ENCODE measurements around the gene PSMD2. TPM values are rescaled to one million over a fixed set of nuclear protein-coding genes. Genes with fewer than 3 reads are reported as not detected.

The PSMD2 gene
- total RNA-seq, 4 donors from 2014 or later = 63.6 to 234 (median 195) TPM

- Histone ChIP-seq H3K9me3 (no peaks in the 10 kb centered on the region), H3K27ac (no peak overlapping the region), H3K4me1 (peaks cover 11 to 21% (median 19%) of the 10 kb centered on the region in 4 donors), H3K27me3 (no peaks in the 10 kb centered on the region), H3K4me3 (no peak overlapping the region), H3K36me3 (peaks cover 1 to 81% (median 47%) of the 10 kb centered on the region in 4 donors)
- no peak for DNase-seq
- intact Hi-C loops (cut with DNase I; ENCODE audit: low total_unique reads) = no loop called here
- WGBS, 2 donors (ENCODE audit: low coverage in 1 of 2) = 95 to 100% methylated on average over 2 to 8 of the region's 8 CpGs
- in situ Hi-C loops (cut with MboI; ENCODE audit: low pct_ligation_motif_present in 1 of 4, low pct_unique_long_range_greater_than_20kb in 1 of 4, low sequenced_read_pairs in 3 of 4) = no loop called here
- no peak for TF ChIP-seq POLR2A (IDR thresholded peaks at IDR 0.05)
- TF ChIP-seq POLR2AphosphoS5 (IDR thresholded peaks at IDR 0.05) = no peak
- TF ChIP-seq CTCF (IDR thresholded peaks at IDR 0.05) = no peak
- TF ChIP-seq EP300 (IDR thresholded peaks at IDR 0.05; ENCODE audit: low read depth) = no peak
Measured at GRCh38 chr3:184323696-184324095, 24.7 kb downstream of the PSMD2 start.

- H3K4me1 ChIP-seq = peaks cover 3 to 5% (median 5%) of the 10 kb centered on the region in 4 donors
- intact Hi-C loops (cut with DNase I; ENCODE audit: low total_unique reads) (no loop called here), in situ Hi-C loops (cut with MboI; ENCODE audit: low pct_ligation_motif_present in 1 of 4, low pct_unique_long_range_greater_than_20kb in 1 of 4, low sequenced_read_pairs in 3 of 4) (no loop called here)
- H3K27ac ChIP-seq = no peak overlapping the region
- WGBS, 2 donors (ENCODE audit: low coverage in 1 of 2) = 90 to 100% methylated on average over 1 to 13 of the region's 13 CpGs
- DNase-seq = no peak
- TF ChIP-seq POLR2A (IDR thresholded peaks at IDR 0.05) = no peak
- TF ChIP-seq CTCF (IDR thresholded peaks at IDR 0.05) = no peak
- no peak for TF ChIP-seq POLR2AphosphoS5 (IDR thresholded peaks at IDR 0.05)
- TF ChIP-seq EP300 (IDR thresholded peaks at IDR 0.05; ENCODE audit: low read depth) = no peak
- peaks cover 1 to 97% (median 54%) of the 10 kb centered on the region in 4 donors for H3K36me3 ChIP-seq
- H3K4me3 ChIP-seq = no peak overlapping the region
- no peaks in the 10 kb centered on the region for H3K9me3 ChIP-seq
- no peaks in the 10 kb centered on the region for H3K27me3 ChIP-seq
Measured at GRCh38 chr3:184325269-184325668, 26.2 kb downstream of the PSMD2 start.

- TF ChIP-seq POLR2A (IDR thresholded peaks at IDR 0.05) (no peak), CTCF (IDR thresholded peaks at IDR 0.05) (no peak), POLR2AphosphoS5 (IDR thresholded peaks at IDR 0.05) (no peak)
- H3K36me3 ChIP-seq = peaks cover 1 to 100% (median 55%) of the 10 kb centered on the region in 4 donors
- WGBS, 2 donors (ENCODE audit: low coverage in 1 of 2) = 80% methylated on average over 6 of the region's 6 CpGs; no CpG with 5 or more reads in 1 of the 2 donors
- intact Hi-C loops (cut with DNase I; ENCODE audit: low total_unique reads) = no loop called here
- H3K4me3 ChIP-seq = no peak overlapping the region
- H3K9me3 ChIP-seq = no peaks in the 10 kb centered on the region
- in situ Hi-C loops (cut with MboI; ENCODE audit: low pct_ligation_motif_present in 1 of 4, low pct_unique_long_range_greater_than_20kb in 1 of 4, low sequenced_read_pairs in 3 of 4) = no loop called here
- H3K27me3 ChIP-seq = no peaks in the 10 kb centered on the region
- no peak overlapping the region for H3K27ac ChIP-seq
- no peaks in the 10 kb centered on the region for H3K4me1 ChIP-seq
- DNase-seq = no peak
Measured at GRCh38 chr3:184325715-184326369, 26.8 kb downstream of the PSMD2 start.

DNA sequence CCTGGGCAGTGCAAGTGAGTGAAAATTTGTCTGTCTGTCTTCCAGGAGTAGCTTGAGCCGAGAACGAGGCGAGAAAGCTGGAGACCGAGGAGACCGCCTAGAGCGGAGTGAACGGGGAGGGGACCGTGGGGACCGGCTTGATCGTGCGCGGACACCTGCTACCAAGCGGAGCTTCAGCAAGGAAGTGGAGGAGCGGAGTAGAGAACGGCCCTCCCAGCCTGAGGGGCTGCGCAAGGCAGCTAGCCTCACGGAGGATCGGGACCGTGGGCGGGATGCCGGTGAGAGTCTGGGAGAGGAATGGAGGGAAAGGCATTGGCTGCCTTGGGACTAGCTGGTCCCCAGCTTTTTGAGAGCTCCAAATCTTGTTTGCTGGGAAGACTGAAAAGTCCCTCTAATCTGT, 28.1 kb downstream of the PSMD2 start:
- 94 to 100% methylated on average over 4 to 21 of the region's 21 CpGs for WGBS, 2 donors (ENCODE audit: low coverage in 1 of 2)
- in situ Hi-C loops (cut with MboI; ENCODE audit: low pct_ligation_motif_present in 1 of 4, low pct_unique_long_range_greater_than_20kb in 1 of 4, low sequenced_read_pairs in 3 of 4) = no loop called here

More for the DNA sequence above, 28.1 kb downstream of the PSMD2 start:
- no peak overlapping the region for H3K4me3 ChIP-seq
- H3K27ac ChIP-seq = no peak overlapping the region
- no peaks in the 10 kb centered on the region for H3K9me3 ChIP-seq
- no peaks in the 10 kb centered on the region for H3K4me1 ChIP-seq
- intact Hi-C loops (cut with DNase I; ENCODE audit: low total_unique reads) = no loop called here
- H3K27me3 ChIP-seq = no peaks in the 10 kb centered on the region
- no peak for TF ChIP-seq POLR2AphosphoS5 (IDR thresholded peaks at IDR 0.05)
- TF ChIP-seq CTCF (IDR thresholded peaks at IDR 0.05) = no peak
- no peak for TF ChIP-seq POLR2A (IDR thresholded peaks at IDR 0.05)
- TF ChIP-seq EP300 (IDR thresholded peaks at IDR 0.05; ENCODE audit: low read depth) = no peak
- DNase-seq = no peak
- H3K36me3 ChIP-seq = peaks cover 0 to 100% (median 52%) of the 10 kb centered on the region in 4 donors

Measured in transverse colon (tissue), 4 donors.